GM15510 (cell line): ENCODE results near the gene PLK2.

Experiments used
- POLR2A ChIP-seq: IDR thresholded peaks from 3 replicates; pipeline ENCODE4 v1.6.1; 2011; ENCODE audit warnings: borderline replicate concordance; ENCODE audit not compliant: insufficient read length; ENCODE audit errors: extremely low read depth

PLK2 gene

DNA sequence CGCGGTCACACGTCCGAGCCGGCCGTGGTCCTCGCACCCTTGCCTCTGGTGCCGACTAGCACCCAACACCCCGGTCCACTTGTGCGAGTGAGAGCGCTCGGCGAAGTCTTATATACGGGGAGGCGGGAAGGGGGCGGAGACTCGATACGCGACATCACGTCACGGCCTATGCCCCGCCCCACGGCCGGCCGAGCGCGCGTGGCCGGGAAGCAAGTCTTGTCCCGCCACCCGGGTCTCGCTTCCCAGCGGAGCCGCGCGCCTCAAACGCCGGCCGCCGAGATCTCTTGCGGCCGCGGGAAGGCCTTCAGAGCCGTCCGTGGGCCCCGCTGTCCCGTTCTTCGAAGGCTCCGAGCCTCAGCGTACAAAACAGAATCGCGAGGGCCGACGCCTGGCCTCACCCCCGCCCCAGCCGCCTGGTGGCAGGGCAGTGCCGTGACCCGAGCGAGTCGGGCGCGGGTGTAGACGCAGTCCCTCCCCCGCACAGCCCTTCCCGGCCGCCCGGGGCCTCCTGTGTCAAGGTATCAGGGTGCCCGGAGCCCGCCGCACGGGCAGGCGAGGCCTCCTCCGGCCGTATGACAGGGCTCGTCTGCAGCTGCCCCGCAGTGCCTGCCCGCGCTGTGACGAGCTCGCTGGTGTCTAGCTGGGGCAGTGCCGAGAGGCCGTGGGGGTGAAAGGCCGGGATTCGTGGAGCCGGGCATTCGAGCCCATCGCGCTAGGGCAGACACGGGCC is at the start of gene PLK2:
TSS of gene PLK2 (minus strand) at position 85 of the 730 bp plus-strand sequence. CDS start 127 bp downstream, outside the sequence.
- TF ChIP-seq POLR2A, result peak; percentile 76

- no peak for TF ChIP-seq POLR2A
These were observed 47.8 kb upstream of the PLK2 start for GRCh38 chr5:58507715-58508114.

DNA sequence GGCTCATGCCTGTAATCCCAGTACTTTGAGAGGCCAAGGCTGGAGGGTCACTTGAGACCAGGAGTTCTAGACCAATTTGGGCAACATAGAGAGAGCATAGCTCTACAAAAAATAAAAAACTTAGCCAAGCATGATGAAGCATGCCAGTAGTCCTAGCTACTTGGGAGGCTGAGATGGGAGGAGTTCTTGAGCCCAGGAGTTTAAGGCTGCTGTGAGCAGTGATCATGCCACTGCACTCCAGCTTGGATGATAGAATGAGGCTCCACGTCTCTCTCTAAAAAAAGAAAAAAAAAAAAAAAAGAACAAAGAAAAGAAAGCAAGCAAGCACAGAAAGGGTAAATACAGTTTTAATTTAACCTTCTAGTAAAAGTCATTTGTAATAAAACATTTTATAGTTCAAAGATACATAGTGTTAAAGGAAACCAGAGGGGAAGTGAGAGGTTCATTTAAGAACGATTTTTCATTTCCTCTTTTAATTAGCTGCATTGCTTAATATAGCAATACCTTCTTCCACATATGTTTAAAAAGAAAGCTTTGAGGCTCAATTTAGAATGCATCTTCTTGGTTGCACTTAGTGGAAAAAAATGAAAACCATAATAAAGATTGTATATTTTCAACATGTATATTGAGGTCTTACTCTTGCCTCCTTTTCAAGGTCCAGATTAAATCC is 46.2 kb upstream of the PLK2 start:
- TF ChIP-seq POLR2A, result no peak

GRCh38 chr5:58505502-58505901 is 45.6 kb upstream of the PLK2 start:
- TF ChIP-seq POLR2A, result no peak

GRCh38 chr5:58504766-58505165 is 44.9 kb upstream of the PLK2 start:
- TF ChIP-seq POLR2A, result no peak

DNA sequence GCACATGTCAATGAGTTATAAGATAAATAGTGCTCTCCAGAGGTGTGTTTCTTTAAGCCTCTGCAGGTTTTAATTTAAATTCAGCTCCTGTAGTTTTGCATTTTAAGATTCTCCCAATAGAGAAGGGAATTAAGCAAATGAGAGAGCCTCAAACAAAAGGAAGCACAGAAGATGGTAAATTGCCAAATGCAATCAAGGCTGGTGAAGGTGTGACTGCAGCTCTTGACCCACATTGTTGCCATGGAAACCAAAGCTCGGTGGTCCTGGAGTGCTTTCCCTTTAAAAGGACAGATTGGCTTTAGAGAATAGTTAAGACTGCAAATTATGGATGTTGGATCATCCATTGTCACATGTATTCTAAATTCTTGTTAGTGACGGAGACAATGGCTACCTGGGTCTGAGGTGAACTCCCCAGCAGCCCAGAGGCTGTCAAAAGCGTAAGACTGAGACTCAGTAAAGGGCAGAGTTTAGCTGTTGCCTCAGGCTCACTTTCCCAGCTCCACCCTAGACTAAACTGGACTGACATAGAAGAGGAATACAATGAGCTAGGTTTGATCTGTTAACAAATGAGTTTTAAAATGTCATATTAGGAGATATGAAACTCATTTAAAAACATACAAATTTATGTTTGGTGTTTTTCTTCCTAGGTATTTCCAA is 43.6 kb upstream of the PLK2 start:
- TF ChIP-seq POLR2A, result no peak

- TF ChIP-seq POLR2A, result no peak
These were observed 42.0 kb upstream of the PLK2 start for GRCh38 chr5:58501778-58502417.

DNA sequence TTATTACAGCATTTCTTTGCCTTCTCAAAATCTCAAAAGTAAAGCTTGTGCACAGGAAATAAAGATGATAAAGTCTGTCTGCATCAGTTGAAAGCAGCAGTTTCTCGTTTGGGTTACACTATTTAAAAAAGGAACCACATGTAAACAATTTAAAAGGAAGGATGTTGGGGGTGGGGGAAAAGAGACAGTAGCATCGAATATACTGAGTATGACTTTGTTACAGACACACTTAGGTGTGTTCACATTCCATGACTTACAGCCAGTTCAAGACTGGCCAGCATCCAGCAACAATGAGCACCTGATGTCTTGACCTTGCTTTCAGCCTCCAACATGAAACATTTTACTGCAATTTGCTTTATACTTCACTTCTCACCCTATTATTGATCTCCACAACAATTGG is 40.1 kb upstream of the PLK2 start:
- TF ChIP-seq POLR2A, result no peak

DNA sequence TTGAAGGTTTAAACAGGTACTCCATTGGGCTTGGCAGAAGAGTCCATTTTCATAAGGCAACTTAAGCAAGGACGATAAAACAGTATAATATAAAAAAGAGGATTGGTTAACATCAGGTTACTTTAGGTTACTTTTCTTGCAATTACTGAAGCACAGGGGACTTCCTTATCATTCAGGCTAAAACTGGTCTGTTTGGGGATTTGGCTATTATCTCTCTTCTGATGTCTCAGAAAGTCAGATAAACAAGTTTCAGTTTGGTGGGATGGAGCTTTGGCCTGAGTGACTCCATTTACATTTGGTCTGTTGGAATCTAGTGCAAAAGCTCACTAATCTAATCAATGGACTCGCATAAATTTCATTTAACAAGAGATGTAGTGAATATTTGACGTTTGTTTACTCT is 39.3 kb upstream of the PLK2 start:
- TF ChIP-seq POLR2A, result no peak

DNA sequence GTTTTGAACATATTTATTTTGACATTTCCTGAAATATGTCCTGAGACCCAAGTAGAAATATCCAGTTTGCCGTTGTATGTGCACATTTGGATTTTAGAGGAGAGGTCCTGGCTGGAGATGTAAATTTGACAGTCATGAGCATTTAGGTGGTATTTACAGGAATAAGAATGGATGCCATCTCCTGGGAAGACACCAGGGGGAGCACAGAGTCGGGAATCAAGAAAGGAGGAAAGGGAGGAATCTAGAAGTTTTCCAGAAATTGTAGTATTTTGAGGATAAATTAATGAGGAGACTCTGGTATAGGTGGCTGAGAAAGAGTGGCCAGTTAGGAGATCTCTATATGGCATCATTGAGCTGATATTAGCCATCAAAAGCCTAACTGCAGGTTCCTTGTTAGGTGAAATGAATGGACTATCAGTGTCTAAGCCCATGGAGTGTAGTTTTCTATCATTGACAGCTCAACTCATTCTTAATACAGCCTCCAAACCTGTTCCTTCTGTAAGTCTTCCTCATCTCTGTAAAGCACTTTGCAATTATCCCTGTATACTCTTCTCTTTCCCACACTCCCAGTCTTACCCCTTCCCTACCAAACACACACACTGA is 38.6 kb upstream of the PLK2 start:
- TF ChIP-seq POLR2A, result no peak

GRCh38 chr5:58497921-58498320 is 38.0 kb upstream of the PLK2 start:
- TF ChIP-seq POLR2A, result no peak

GRCh38 chr5:58497386-58497785 is 37.5 kb upstream of the PLK2 start:
- no peak for TF ChIP-seq POLR2A

- no peak for TF ChIP-seq POLR2A
These were observed 36.6 kb upstream of the PLK2 start for GRCh38 chr5:58496488-58496887.

GRCh38 chr5:58493141-58493540 is 33.3 kb upstream of the PLK2 start:
- no peak for TF ChIP-seq POLR2A
